WTC11 (cell line): Measurements from ENCODE around the gene FOXI2. TPM values are rescaled to one million over a fixed set of nuclear protein-coding genes. Genes with fewer than 3 reads are reported as not detected.

Experiments used
- ATAC-seq: fragments of 200-7000 bp; cut with Tn5 transposase; 2 replicates; pipeline ENCODE4 v1.10.0; 2021; ENCODE audit warnings: mild to moderate bottlenecking, moderate library complexity
- CTCF ChIA-PET: fragments of 300-600 bp; sonication (Branson Sonifier 250); formaldehyde crosslinking; loops from one replicate; lab custom pipeline; 2021; ENCODE audit warnings: antibody characterized with exemption; lab: Charles Lee
- POLR2A ChIA-PET: fragments of 350-600 bp; sonication (Branson Sonifier 250); formaldehyde crosslinking; loops from one replicate; lab custom pipeline; 2021; ENCODE audit warnings: antibody characterized with exemption; lab: Charles Lee
- DNase-seq: peaks from one replicate; pipeline ENCODE4 v3.0.0; 2021; ENCODE audit warnings: low spot score
- H3K27ac Mint-ChIP-seq: 2 replicates; pipeline ENCODE4 v1.8.0; 2021; ENCODE audit warnings: mixed read lengths
- H3K27me3 Mint-ChIP-seq: 2 replicates; pipeline ENCODE4 v1.8.0; 2021; ENCODE audit warnings: low read depth, mild to moderate bottlenecking, moderate library complexity, mixed read lengths
- H3K36me3 Mint-ChIP-seq: 2 replicates; pipeline ENCODE4 v1.8.0; 2021; ENCODE audit warnings: mixed read lengths
- H3K4me1 Mint-ChIP-seq: 2 replicates; pipeline ENCODE4 v1.8.0; 2022; ENCODE audit warnings: mixed read lengths
- H3K4me3 Mint-ChIP-seq: 2 replicates; pipeline ENCODE4 v1.8.0; 2021; ENCODE audit warnings: mild to moderate bottlenecking, moderate library complexity, mixed read lengths
- H3K9me3 Mint-ChIP-seq: 2 replicates; pipeline ENCODE4 v1.8.0; 2021; ENCODE audit warnings: mixed read lengths
- CREM ChIP-seq: sonication (generic); formaldehyde crosslinking; IDR thresholded peaks from 2 replicates; pipeline ENCODE4 v1.8.1; 2022; ENCODE audit warnings: mild to moderate bottlenecking, missing genetic modification reagents, moderate library complexity
- GTF2I ChIP-seq: fragments of 250-450 bp; sonication (Bioruptor Pico); conservative IDR thresholded peaks from 2 replicates; pipeline ENCODE4 v1.4.0; 2021; ENCODE audit warnings: mild to moderate bottlenecking
- JAZF1 ChIP-seq: fragments of 250-450 bp; sonication (Bioruptor Pico); IDR thresholded peaks from 2 replicates; pipeline ENCODE4 v1.9.0; 2021; ENCODE audit warnings: moderate library complexity, mild to moderate bottlenecking, inconsistent platforms
- NR1H2 ChIP-seq: sonication (generic); formaldehyde crosslinking; IDR thresholded peaks from 2 replicates; pipeline ENCODE4 v1.9.0; 2021; ENCODE audit warnings: mild to moderate bottlenecking, moderate library complexity, missing genetic modification reagents
- SMAD3 ChIP-seq: sonication (generic); formaldehyde crosslinking; IDR thresholded peaks from 2 replicates; pipeline ENCODE4 v1.8.0; 2022; ENCODE audit warnings: missing genetic modification reagents, mild to moderate bottlenecking, borderline replicate concordance
- SP1 ChIP-seq: sonication (generic); formaldehyde crosslinking; conservative IDR thresholded peaks from 2 replicates; pipeline ENCODE4 v1.8.1; 2022; ENCODE audit warnings: missing genetic modification reagents
- TEAD1 ChIP-seq: sonication (generic); formaldehyde crosslinking; IDR thresholded peaks from 2 replicates; pipeline ENCODE4 v1.8.0; 2022; ENCODE audit warnings: mild to moderate bottlenecking, missing genetic modification reagents
- ZNF138 ChIP-seq: sonication (generic); formaldehyde crosslinking; conservative IDR thresholded peaks from 2 replicates; pipeline ENCODE4 v1.8.1; 2022; ENCODE audit warnings: mild to moderate bottlenecking, moderate library complexity, missing genetic modification reagents
- ZNF423 ChIP-seq: fragments of 250-450 bp; sonication (Bioruptor Pico); IDR thresholded peaks from 2 replicates; pipeline ENCODE4 v2.1.2; 2022; ENCODE audit warnings: mild to moderate bottlenecking, moderate library complexity
- total RNA-seq: library from RNA; stranded (reverse); gene quantifications from 3 replicates; pipeline ENCODE4 v1.2.3, GENCODE V29; 2021
- TF ChIP-seq, protein P1 (sequence below): sonication (generic); formaldehyde crosslinking; IDR thresholded peaks from 2 replicates; pipeline ENCODE4 v1.8.0; 2022; ENCODE audit warnings: mild to moderate bottlenecking, missing genetic modification reagents
- TF ChIP-seq, protein P2 (sequence below): sonication (generic); formaldehyde crosslinking; conservative IDR thresholded peaks from 2 replicates; pipeline ENCODE4 v1.8.1; 2023; ENCODE audit warnings: mild to moderate bottlenecking, low read depth, missing genetic modification reagents, moderate library complexity
- TF ChIP-seq, protein P3 (sequence below): sonication (generic); formaldehyde crosslinking; IDR thresholded peaks from 2 replicates; pipeline ENCODE4 v1.8.1; 2022; ENCODE audit warnings: mild to moderate bottlenecking, moderate library complexity, missing genetic modification reagents
- TF ChIP-seq, protein P4 (sequence below): sonication (generic); formaldehyde crosslinking; IDR thresholded peaks from 2 replicates; pipeline ENCODE4 v1.8.0; 2022; ENCODE audit warnings: mild to moderate bottlenecking, missing genetic modification reagents
- TF ChIP-seq, protein P5 (sequence below): sonication (generic); formaldehyde crosslinking; IDR thresholded peaks from 2 replicates; pipeline ENCODE4 v1.8.1; 2022; ENCODE audit warnings: low read depth, mild to moderate bottlenecking, moderate library complexity, missing genetic modification reagents, borderline replicate concordance
- TF ChIP-seq, protein P6 (sequence below): sonication (generic); formaldehyde crosslinking; IDR thresholded peaks from 2 replicates; pipeline ENCODE4 v1.8.1; 2022; ENCODE audit warnings: mild to moderate bottlenecking, missing genetic modification reagents, moderate library complexity, borderline replicate concordance
- TF ChIP-seq, protein P7 (sequence below): sonication (generic); formaldehyde crosslinking; IDR thresholded peaks from 2 replicates; pipeline ENCODE4 v1.8.1; 2022; ENCODE audit warnings: low read depth, missing genetic modification reagents, borderline replicate concordance

The FOXI2 gene
- total RNA-seq, 1 experiment from 2014 or later: 1.7 TPM

DNA sequence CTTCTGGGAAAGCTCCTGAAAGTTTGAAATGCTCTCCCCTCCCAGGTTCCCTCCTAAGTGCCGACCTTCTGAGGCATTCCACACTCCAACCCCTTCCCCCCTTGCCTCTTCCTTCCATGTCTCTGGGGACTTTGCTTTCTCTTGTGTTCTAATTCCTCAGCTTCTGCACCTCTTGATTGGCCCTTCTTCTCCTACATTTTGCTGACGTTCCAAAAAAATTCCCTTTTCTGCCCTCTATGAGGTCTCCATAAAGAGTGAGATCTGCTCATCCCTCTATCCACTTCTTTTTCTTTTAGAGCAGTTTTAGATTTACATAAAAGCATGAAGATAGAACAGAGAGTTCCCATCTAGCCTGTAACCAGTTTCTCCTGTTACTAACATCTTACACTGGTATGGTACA, 22.3 kb downstream of the FOXI2 start:
- CTCF ChIA-PET: interaction anchor here (0.7 to 1.3 kb wide), 2 partner anchors 64 to 95 kb away, joined by 3 read pairs; no protein-coding TSS in a partner anchor
- ATAC-seq: no peak
- H3K9me3 Mint-ChIP-seq: peaks cover 20% of the 10 kb centered on the region

DNA sequence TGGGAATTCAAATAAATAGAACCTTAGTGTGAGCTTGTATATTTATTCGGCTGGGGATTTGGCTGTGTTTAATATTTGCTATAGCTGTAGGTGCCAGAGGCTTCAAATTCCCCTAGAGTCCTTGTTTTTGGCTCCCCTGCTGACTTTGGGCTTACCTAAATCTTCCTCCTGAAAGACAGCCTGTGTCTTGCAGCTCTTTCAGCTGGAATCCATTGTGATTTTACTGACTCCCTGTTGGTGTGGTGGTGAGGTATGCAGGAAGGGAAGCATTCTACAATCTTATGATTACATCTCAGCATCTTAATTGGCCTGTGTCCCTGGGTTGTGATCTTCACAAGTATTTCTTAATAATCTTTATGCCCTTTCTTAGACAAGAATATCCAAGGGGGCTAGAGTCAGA, 25.9 kb downstream of the FOXI2 start:
- Mint-ChIP-seq H3K27me3 (peaks cover 2% of the 10 kb centered on the region; the same call in 1 of the 2 replicates), H3K9me3 (peaks cover 31% of the 10 kb centered on the region), H3K4me3 (no peak overlapping the region), H3K36me3 (peaks cover 14% of the 10 kb centered on the region), H3K27ac (no peak overlapping the region)
- DNase-seq (no peak), ATAC-seq (peak; percentile 88)
- ChIA-PET CTCF (interaction anchor here (0.9 kb wide), 1 partner anchor 113 kb away, joined by 4 read pairs; no protein-coding TSS in a partner anchor), POLR2A (no interaction called here)
- TF ChIP-seq CREM (CRISPR knock-in tag) (no peak), ZNF423 (CRISPR knock-in tag) (peak; percentile 71; the same call in 1 of the 2 replicates), TEAD1 (peak; percentile 46; the same call in 1 of the 2 replicates)
- TF ChIP-seq, all 79 proteins: peak for 2
- peaks cover 23% of the 10 kb centered on the region for H3K4me1 Mint-ChIP-seq

More for the DNA sequence above, 22.3 kb downstream of the FOXI2 start:
- no peak overlapping the region for H3K4me3 Mint-ChIP-seq
- TF ChIP-seq, protein P1, sequence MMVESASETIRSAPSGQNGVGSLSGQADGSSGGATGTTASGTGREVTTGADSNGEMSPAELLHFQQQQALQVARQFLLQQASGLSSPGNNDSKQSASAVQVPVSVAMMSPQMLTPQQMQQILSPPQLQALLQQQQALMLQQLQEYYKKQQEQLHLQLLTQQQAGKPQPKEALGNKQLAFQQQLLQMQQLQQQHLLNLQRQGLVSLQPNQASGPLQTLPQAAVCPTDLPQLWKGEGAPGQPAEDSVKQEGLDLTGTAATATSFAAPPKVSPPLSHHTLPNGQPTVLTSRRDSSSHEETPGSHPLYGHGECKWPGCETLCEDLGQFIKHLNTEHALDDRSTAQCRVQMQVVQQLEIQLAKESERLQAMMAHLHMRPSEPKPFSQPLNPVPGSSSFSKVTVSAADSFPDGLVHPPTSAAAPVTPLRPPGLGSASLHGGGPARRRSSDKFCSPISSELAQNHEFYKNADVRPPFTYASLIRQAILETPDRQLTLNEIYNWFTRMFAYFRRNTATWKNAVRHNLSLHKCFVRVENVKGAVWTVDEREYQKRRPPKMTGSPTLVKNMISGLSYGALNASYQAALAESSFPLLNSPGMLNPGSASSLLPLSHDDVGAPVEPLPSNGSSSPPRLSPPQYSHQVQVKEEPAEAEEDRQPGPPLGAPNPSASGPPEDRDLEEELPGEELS: no peak
- TF ChIP-seq, protein P2, sequence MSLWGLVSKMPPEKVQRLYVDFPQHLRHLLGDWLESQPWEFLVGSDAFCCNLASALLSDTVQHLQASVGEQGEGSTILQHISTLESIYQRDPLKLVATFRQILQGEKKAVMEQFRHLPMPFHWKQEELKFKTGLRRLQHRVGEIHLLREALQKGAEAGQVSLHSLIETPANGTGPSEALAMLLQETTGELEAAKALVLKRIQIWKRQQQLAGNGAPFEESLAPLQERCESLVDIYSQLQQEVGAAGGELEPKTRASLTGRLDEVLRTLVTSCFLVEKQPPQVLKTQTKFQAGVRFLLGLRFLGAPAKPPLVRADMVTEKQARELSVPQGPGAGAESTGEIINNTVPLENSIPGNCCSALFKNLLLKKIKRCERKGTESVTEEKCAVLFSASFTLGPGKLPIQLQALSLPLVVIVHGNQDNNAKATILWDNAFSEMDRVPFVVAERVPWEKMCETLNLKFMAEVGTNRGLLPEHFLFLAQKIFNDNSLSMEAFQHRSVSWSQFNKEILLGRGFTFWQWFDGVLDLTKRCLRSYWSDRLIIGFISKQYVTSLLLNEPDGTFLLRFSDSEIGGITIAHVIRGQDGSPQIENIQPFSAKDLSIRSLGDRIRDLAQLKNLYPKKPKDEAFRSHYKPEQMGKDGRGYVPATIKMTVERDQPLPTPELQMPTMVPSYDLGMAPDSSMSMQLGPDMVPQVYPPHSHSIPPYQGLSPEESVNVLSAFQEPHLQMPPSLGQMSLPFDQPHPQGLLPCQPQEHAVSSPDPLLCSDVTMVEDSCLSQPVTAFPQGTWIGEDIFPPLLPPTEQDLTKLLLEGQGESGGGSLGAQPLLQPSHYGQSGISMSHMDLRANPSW (CRISPR knock-in tag): no peak
- TF ChIP-seq, protein P3, sequence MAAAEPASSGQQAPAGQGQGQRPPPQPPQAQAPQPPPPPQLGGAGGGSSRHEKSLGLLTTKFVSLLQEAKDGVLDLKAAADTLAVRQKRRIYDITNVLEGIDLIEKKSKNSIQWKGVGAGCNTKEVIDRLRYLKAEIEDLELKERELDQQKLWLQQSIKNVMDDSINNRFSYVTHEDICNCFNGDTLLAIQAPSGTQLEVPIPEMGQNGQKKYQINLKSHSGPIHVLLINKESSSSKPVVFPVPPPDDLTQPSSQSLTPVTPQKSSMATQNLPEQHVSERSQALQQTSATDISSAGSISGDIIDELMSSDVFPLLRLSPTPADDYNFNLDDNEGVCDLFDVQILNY (CRISPR knock-in tag): no peak
- TF ChIP-seq, protein P4, sequence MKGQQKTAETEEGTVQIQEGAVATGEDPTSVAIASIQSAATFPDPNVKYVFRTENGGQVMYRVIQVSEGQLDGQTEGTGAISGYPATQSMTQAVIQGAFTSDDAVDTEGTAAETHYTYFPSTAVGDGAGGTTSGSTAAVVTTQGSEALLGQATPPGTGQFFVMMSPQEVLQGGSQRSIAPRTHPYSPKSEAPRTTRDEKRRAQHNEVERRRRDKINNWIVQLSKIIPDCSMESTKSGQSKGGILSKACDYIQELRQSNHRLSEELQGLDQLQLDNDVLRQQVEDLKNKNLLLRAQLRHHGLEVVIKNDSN: no peak
- TF ChIP-seq ZNF138 (CRISPR knock-in tag) (no peak), GTF2I (CRISPR knock-in tag) (no peak), SP1 (no peak), JAZF1 (CRISPR knock-in tag) (no peak), SMAD3 (CRISPR knock-in tag) (no peak), NR1H2 (CRISPR knock-in tag) (no peak)
- TF ChIP-seq, protein P5, sequence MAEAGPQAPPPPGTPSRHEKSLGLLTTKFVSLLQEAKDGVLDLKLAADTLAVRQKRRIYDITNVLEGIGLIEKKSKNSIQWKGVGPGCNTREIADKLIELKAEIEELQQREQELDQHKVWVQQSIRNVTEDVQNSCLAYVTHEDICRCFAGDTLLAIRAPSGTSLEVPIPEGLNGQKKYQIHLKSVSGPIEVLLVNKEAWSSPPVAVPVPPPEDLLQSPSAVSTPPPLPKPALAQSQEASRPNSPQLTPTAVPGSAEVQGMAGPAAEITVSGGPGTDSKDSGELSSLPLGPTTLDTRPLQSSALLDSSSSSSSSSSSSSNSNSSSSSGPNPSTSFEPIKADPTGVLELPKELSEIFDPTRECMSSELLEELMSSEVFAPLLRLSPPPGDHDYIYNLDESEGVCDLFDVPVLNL (CRISPR knock-in tag): no peak
- TF ChIP-seq, protein P6, sequence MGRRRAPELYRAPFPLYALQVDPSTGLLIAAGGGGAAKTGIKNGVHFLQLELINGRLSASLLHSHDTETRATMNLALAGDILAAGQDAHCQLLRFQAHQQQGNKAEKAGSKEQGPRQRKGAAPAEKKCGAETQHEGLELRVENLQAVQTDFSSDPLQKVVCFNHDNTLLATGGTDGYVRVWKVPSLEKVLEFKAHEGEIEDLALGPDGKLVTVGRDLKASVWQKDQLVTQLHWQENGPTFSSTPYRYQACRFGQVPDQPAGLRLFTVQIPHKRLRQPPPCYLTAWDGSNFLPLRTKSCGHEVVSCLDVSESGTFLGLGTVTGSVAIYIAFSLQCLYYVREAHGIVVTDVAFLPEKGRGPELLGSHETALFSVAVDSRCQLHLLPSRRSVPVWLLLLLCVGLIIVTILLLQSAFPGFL (CRISPR knock-in tag): no peak
- TF ChIP-seq, protein P7, sequence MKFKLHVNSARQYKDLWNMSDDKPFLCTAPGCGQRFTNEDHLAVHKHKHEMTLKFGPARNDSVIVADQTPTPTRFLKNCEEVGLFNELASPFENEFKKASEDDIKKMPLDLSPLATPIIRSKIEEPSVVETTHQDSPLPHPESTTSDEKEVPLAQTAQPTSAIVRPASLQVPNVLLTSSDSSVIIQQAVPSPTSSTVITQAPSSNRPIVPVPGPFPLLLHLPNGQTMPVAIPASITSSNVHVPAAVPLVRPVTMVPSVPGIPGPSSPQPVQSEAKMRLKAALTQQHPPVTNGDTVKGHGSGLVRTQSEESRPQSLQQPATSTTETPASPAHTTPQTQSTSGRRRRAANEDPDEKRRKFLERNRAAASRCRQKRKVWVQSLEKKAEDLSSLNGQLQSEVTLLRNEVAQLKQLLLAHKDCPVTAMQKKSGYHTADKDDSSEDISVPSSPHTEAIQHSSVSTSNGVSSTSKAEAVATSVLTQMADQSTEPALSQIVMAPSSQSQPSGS (CRISPR knock-in tag): no peak
- POLR2A ChIA-PET: no interaction called here
- peaks cover 14% of the 10 kb centered on the region for H3K36me3 Mint-ChIP-seq
- H3K4me1 Mint-ChIP-seq: peaks cover 24% of the 10 kb centered on the region
- H3K27me3 Mint-ChIP-seq: peaks cover 2% of the 10 kb centered on the region; the same call in 1 of the 2 replicates
- no peak for DNase-seq
- no peak overlapping the region for H3K27ac Mint-ChIP-seq
